ENCODE measurements around the gene OR10P1.

OR10P1 gene

DNA sequence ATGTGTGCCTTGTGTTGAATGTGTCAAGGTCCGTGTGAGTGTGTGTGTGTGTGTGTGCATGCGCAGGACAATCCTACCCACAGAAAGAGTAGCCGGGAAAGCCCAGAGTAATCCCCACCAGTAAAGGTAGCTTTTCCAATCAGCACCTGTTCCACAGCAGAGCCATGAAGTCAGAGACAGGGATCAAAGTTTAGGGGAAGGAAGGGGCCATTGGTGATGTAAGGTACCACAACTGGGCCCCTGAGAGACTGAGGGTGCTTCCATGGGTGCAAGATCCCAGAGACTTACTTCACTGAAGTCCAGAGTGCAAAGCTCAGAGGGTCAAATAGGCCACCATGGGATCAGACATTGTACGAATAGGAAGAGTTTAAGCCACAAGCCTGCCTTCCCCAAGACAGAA is 20.5 kb downstream of the OR10P1 start:
- no peak overlapping the region for H3K9ac ChIP-seq (ENCODE audit: low read depth, low read length, poor library complexity, severe bottlenecking)
- H4K20me1 ChIP-seq (ENCODE audit: insufficient read depth, low read length, poor library complexity, severe bottlenecking) = no peaks in the 10 kb centered on the region
- no peaks in the 10 kb centered on the region for H3K9me2 ChIP-seq (replicated peaks; ENCODE audit: low read depth, low read length)
- H3K9me3 ChIP-seq (ENCODE audit: insufficient read depth, low read depth, low read length) = no peaks in the 10 kb centered on the region
- H3F3A ChIP-seq (ENCODE audit: low read depth) = no peaks in the 10 kb centered on the region
- no peak overlapping the region for H2AFZ ChIP-seq (ENCODE audit: low read length)
- H3K36me3 ChIP-seq (ENCODE audit: insufficient read depth, low read length) = no peaks in the 10 kb centered on the region
- no peaks in the 10 kb centered on the region for H3K79me2 ChIP-seq (ENCODE audit: insufficient read depth, low read length)
- H3K4me3 ChIP-seq (ENCODE audit: low read length, poor library complexity, severe bottlenecking) = no peak overlapping the region
- no peaks in the 10 kb centered on the region for H3K27me3 ChIP-seq (ENCODE audit: insufficient read depth, low read length, poor library complexity, severe bottlenecking)
- no peak overlapping the region for H3K4me2 ChIP-seq (ENCODE audit: low read depth, low read length, poor library complexity, severe bottlenecking)
- no peaks in the 10 kb centered on the region for H3K4me1 ChIP-seq (ENCODE audit: insufficient read depth, low read length, poor library complexity, severe bottlenecking)
- TF ChIP-seq, protein P1, sequence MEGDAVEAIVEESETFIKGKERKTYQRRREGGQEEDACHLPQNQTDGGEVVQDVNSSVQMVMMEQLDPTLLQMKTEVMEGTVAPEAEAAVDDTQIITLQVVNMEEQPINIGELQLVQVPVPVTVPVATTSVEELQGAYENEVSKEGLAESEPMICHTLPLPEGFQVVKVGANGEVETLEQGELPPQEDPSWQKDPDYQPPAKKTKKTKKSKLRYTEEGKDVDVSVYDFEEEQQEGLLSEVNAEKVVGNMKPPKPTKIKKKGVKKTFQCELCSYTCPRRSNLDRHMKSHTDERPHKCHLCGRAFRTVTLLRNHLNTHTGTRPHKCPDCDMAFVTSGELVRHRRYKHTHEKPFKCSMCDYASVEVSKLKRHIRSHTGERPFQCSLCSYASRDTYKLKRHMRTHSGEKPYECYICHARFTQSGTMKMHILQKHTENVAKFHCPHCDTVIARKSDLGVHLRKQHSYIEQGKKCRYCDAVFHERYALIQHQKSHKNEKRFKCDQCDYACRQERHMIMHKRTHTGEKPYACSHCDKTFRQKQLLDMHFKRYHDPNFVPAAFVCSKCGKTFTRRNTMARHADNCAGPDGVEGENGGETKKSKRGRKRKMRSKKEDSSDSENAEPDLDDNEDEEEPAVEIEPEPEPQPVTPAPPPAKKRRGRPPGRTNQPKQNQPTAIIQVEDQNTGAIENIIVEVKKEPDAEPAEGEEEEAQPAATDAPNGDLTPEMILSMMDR (conservative IDR thresholded peaks at IDR 0.05; ENCODE audit: low read length) = no peak
- no peak for TF ChIP-seq EZH2phosphoT487 (IDR thresholded peaks at IDR 0.05; ENCODE audit: borderline replicate concordance)

DNA sequence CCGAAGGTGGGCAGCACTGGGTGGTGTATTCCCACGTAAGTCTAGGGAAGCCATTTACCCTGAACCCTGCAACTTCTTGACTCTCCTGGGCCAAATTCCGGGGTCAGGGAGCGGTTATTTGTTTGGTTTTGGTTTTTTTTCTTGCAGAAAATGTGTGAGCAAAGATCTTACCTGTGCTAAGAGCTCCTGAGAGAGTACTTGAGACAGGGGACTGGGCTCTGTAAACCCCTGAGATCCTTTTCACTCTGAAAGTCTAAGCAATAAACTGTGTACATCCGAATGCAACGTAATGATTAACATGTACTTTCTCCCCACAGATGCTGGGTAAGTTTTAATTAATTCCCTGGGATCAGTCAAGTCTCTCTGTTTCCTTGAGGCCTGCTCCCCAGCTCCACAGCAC is 21.5 kb downstream of the OR10P1 start:
- H3K79me2 ChIP-seq (ENCODE audit: insufficient read depth, low read length) = no peaks in the 10 kb centered on the region
- H3F3A ChIP-seq (ENCODE audit: low read depth) = no peaks in the 10 kb centered on the region
- no peak overlapping the region for H2AFZ ChIP-seq (ENCODE audit: low read length)
- no peak for TF ChIP-seq EZH2phosphoT487 (IDR thresholded peaks at IDR 0.05; ENCODE audit: borderline replicate concordance)
- TF ChIP-seq, protein P1 (conservative IDR thresholded peaks at IDR 0.05; ENCODE audit: low read length) = no peak
- no peak overlapping the region for H3K4me3 ChIP-seq (ENCODE audit: low read length, poor library complexity, severe bottlenecking)
- H4K20me1 ChIP-seq (ENCODE audit: insufficient read depth, low read length, poor library complexity, severe bottlenecking) = no peaks in the 10 kb centered on the region
- H3K9me3 ChIP-seq (ENCODE audit: insufficient read depth, low read depth, low read length) = no peaks in the 10 kb centered on the region
- no peaks in the 10 kb centered on the region for H3K4me1 ChIP-seq (ENCODE audit: insufficient read depth, low read length, poor library complexity, severe bottlenecking)
- no peak overlapping the region for H3K4me2 ChIP-seq (ENCODE audit: low read depth, low read length, poor library complexity, severe bottlenecking)
- H3K36me3 ChIP-seq (ENCODE audit: insufficient read depth, low read length) = no peaks in the 10 kb centered on the region
- H3K27me3 ChIP-seq (ENCODE audit: insufficient read depth, low read length, poor library complexity, severe bottlenecking) = no peaks in the 10 kb centered on the region
- no peak overlapping the region for H3K9ac ChIP-seq (ENCODE audit: low read depth, low read length, poor library complexity, severe bottlenecking)
- H3K9me2 ChIP-seq (replicated peaks; ENCODE audit: low read depth, low read length) = no peaks in the 10 kb centered on the region

- H3K9ac ChIP-seq (ENCODE audit: low read depth, low read length, poor library complexity, severe bottlenecking) = no peak overlapping the region
- no peak overlapping the region for H3K4me2 ChIP-seq (ENCODE audit: low read depth, low read length, poor library complexity, severe bottlenecking)
- H3K4me3 ChIP-seq (ENCODE audit: low read length, poor library complexity, severe bottlenecking) = no peak overlapping the region
- no peaks in the 10 kb centered on the region for H3K36me3 ChIP-seq (ENCODE audit: insufficient read depth, low read length)
- TF ChIP-seq, protein P1 (conservative IDR thresholded peaks at IDR 0.05; ENCODE audit: low read length) = no peak
- TF ChIP-seq EZH2phosphoT487 (IDR thresholded peaks at IDR 0.05; ENCODE audit: borderline replicate concordance) = no peak
- H3F3A ChIP-seq (ENCODE audit: low read depth) = no peaks in the 10 kb centered on the region
- H3K4me1 ChIP-seq (ENCODE audit: insufficient read depth, low read length, poor library complexity, severe bottlenecking) = no peaks in the 10 kb centered on the region
- no peak overlapping the region for H2AFZ ChIP-seq (ENCODE audit: low read length)
- no peaks in the 10 kb centered on the region for H3K9me3 ChIP-seq (ENCODE audit: insufficient read depth, low read depth, low read length)
- no peaks in the 10 kb centered on the region for H4K20me1 ChIP-seq (ENCODE audit: insufficient read depth, low read length, poor library complexity, severe bottlenecking)
- no peaks in the 10 kb centered on the region for H3K79me2 ChIP-seq (ENCODE audit: insufficient read depth, low read length)
- H3K27me3 ChIP-seq (ENCODE audit: insufficient read depth, low read length, poor library complexity, severe bottlenecking) = no peaks in the 10 kb centered on the region
- H3K9me2 ChIP-seq (replicated peaks; ENCODE audit: low read depth, low read length) = no peaks in the 10 kb centered on the region
These were observed 22.1 kb downstream of the OR10P1 start for GRCh38 chr12:55658635-55659391.

Data from Loucy (cell line).